GM12875 (cell line): Measurements from ENCODE around the gene SIPA1.

Source experiments
- H3K4me3 ChIP-seq: one replicate; pipeline ENCODE4 v1.5.1; 2011; ENCODE audit warnings: low read depth, low read length, control low read depth
- CTCF ChIP-seq: IDR thresholded peaks from 2 replicates; pipeline ENCODE4 v1.5.1; 2011; ENCODE audit warnings: low read depth, mild to moderate bottlenecking, control low read depth, inconsistent platforms, low read length, moderate library complexity, borderline replicate concordance; ENCODE audit not compliant: insufficient read depth

SIPA1 gene

GRCh38 chr11:65593518-65594414 is 44.1 kb upstream of the SIPA1 start:
- TF ChIP-seq CTCF: peak; percentile 81
- H3K4me3 ChIP-seq: no peak overlapping the region

- no peak overlapping the region for H3K4me3 ChIP-seq
- TF ChIP-seq CTCF: no peak
These were observed 42.8 kb upstream of the SIPA1 start for GRCh38 chr11:65595131-65595530.

- H3K4me3 ChIP-seq: no peak within 1 kb of the TSS
- TF ChIP-seq CTCF: no peak
These were observed 42.2 kb upstream of the SIPA1 start, which contains the start of gene KCNK7 for GRCh38 chr11:65595543-65596281. Gene KCNK7, minus strand, starts transcription at chr11:65595800. Its CDS starts 28 bp downstream, at chr11:65595772.

GRCh38 chr11:65596520-65596919 is 41.4 kb upstream of the SIPA1 start:
- no peak overlapping the region for H3K4me3 ChIP-seq
- TF ChIP-seq CTCF: no peak

- TF ChIP-seq CTCF: no peak
- no peak overlapping the region for H3K4me3 ChIP-seq
These were observed 39.6 kb upstream of the SIPA1 start for GRCh38 chr11:65598258-65598699.

- no peak overlapping the region for H3K4me3 ChIP-seq
- no peak for TF ChIP-seq CTCF
These were observed 38.5 kb upstream of the SIPA1 start for GRCh38 chr11:65599216-65599954.
